Neutrophil (primary cell): ENCODE data around the gene EBF3.

Source experiments
- H3K27ac ChIP-seq: fragments of 200-600 bp; sonication (generic); 2 replicates; pipeline ENCODE4 v1.5.1; 2016; ENCODE audit warnings: mild to moderate bottlenecking, moderate library complexity
- H3K27me3 ChIP-seq: fragments of 200-600 bp; sonication (generic); 2 replicates; pipeline ENCODE4 v1.6.0; 2016; ENCODE audit warnings: mild to moderate bottlenecking
- H3K36me3 ChIP-seq: fragments of 200-600 bp; sonication (generic); 2 replicates; pipeline ENCODE4 v1.5.1; 2017
- H3K4me1 ChIP-seq, 2 experiments: fragments of 200-600 bp in 1 of 2; sonication (generic) in 1 of 2; 1 replicate in 1 of 2; 2 replicates in 1 of 2; pipeline versions ENCODE4 v1.5.1 to v1.6.1; 2013 to 2016; ENCODE audit warnings: low read depth in 1 of 2, low read length in 1 of 2, mild to moderate bottlenecking in 1 of 2, moderate library complexity in 1 of 2; ENCODE audit not compliant: control insufficient read depth in 1 of 2, insufficient read depth in 1 of 2
- H3K4me3 ChIP-seq, 2 experiments: fragments of 200-600 bp in 1 of 2; sonication (generic) in 1 of 2; 1 replicate in 1 of 2; 2 replicates in 1 of 2; pipeline ENCODE4 v1.5.1; 2013 to 2016; ENCODE audit warnings: low read depth in 1 of 2, low read length in 1 of 2, mild to moderate bottlenecking in 1 of 2, moderate library complexity in 1 of 2
- H3K9me3 ChIP-seq: fragments of 200-600 bp; sonication (generic); 2 replicates; pipeline ENCODE4 v1.5.1; 2016
- CTCF ChIP-seq: fragments of 200-600 bp; sonication (generic); IDR thresholded peaks from 2 replicates; pipeline ENCODE4 v1.5.1; 2016; ENCODE audit warnings: antibody characterized with exemption

Gene EBF3

GRCh38 chr10:129896860-129897200 is 67.2 kb downstream of the EBF3 start:
- Histone ChIP-seq H3K27me3 (peaks cover 37% of the 10 kb centered on the region), H3K4me1 (no peaks in the 10 kb centered on the region), H3K4me3 (no peak overlapping the region), H3K27ac (no peak overlapping the region), H3K36me3 (no peaks in the 10 kb centered on the region), H3K9me3 (no peaks in the 10 kb centered on the region)
- TF ChIP-seq CTCF = no peak

GRCh38 chr10:129896136-129896859 is 67.8 kb downstream of the EBF3 start:
- no peak for TF ChIP-seq CTCF
- Histone ChIP-seq H3K27ac (no peak overlapping the region), H3K27me3 (peaks cover 37% of the 10 kb centered on the region), H3K4me1 (no peaks in the 10 kb centered on the region), H3K9me3 (no peaks in the 10 kb centered on the region), H3K4me3 (no peak overlapping the region), H3K36me3 (no peaks in the 10 kb centered on the region)

DNA sequence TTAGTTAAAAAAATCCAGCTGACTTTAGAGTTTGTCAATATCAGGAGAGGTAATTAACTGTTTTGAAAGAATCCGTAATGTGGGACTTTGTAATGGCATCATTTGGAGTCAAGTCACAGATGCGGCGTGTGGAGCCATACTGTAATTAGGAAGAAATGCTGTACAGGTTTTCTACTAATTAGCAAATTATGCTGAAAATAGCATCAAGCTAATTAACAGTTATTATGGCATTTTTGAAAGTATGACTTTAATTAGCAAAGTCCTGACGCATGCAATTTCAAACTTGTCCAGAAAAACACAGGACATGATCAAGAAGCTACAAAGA is 68.3 kb downstream of the EBF3 start:
- TF ChIP-seq CTCF = no peak
- no peak overlapping the region for H3K27ac ChIP-seq
- H3K4me3 ChIP-seq = no peak overlapping the region
- H3K4me1 ChIP-seq = no peaks in the 10 kb centered on the region
- H3K36me3 ChIP-seq = no peaks in the 10 kb centered on the region
- H3K27me3 ChIP-seq = peaks cover 34% of the 10 kb centered on the region
- H3K9me3 ChIP-seq = no peaks in the 10 kb centered on the region

- H3K4me3 ChIP-seq = no peak overlapping the region
- no peaks in the 10 kb centered on the region for H3K9me3 ChIP-seq
- H3K27ac ChIP-seq = no peak overlapping the region
- TF ChIP-seq CTCF = no peak
- no peaks in the 10 kb centered on the region for H3K36me3 ChIP-seq
- peaks cover 26% of the 10 kb centered on the region for H3K27me3 ChIP-seq
- H3K4me1 ChIP-seq = no peaks in the 10 kb centered on the region
Measured at GRCh38 chr10:129894698-129895097, 69.4 kb downstream of the EBF3 start.

GRCh38 chr10:129893104-129894089 is 70.7 kb downstream of the EBF3 start:
- Histone ChIP-seq H3K9me3 (no peaks in the 10 kb centered on the region), H3K36me3 (no peaks in the 10 kb centered on the region)
- TF ChIP-seq CTCF = no peak

More at GRCh38 chr10:129893104-129894089, 70.7 kb downstream of the EBF3 start:
- Histone ChIP-seq H3K27me3 (peaks cover 13% of the 10 kb centered on the region), H3K4me3 (no peak overlapping the region), H3K4me1 (no peaks in the 10 kb centered on the region), H3K27ac (no peak overlapping the region)
